Calu3 (cell line): ENCODE data around the gene CFAP61. TPM values are rescaled to one million over a fixed set of nuclear protein-coding genes. Genes with fewer than 3 reads are reported as not detected.

Experiments
- BruUV-seq: library from RNA; stranded (reverse); fragments of 400-500 nt; replicated peaks from 2 replicates; lab custom pipeline; 2021; lab: Mats Ljungman, UMichigan
- CTCF ChIA-PET: fragments of 300-600 bp; sonication (Branson Sonifier 250); formaldehyde crosslinking; loops from one replicate; lab custom pipeline; 2022; ENCODE audit warnings: antibody characterized with exemption; lab: Charles Lee
- DNase-seq: peaks from one replicate; pipeline ENCODE4 v3.0.0; 2022
- H3K27ac Mint-ChIP-seq: one replicate; pipeline ENCODE4 v1.8.0; 2022; ENCODE audit warnings: mixed read lengths; ENCODE audit not compliant: unreplicated experiment
- H3K27me3 Mint-ChIP-seq: one replicate; pipeline ENCODE4 v1.8.0; 2022; ENCODE audit warnings: mixed read lengths; ENCODE audit not compliant: unreplicated experiment
- H3K36me3 Mint-ChIP-seq: one replicate; pipeline ENCODE4 v1.8.0; 2022; ENCODE audit warnings: mild to moderate bottlenecking, moderate library complexity, mixed read lengths; ENCODE audit not compliant: insufficient read depth, unreplicated experiment
- H3K4me1 Mint-ChIP-seq: one replicate; pipeline ENCODE4 v1.8.0; 2022; ENCODE audit warnings: mild to moderate bottlenecking, low read depth, mixed read lengths; ENCODE audit not compliant: unreplicated experiment
- H3K4me3 Mint-ChIP-seq: one replicate; pipeline ENCODE4 v1.8.0; 2022; ENCODE audit warnings: mild to moderate bottlenecking, low read depth, moderate library complexity, mixed read lengths; ENCODE audit not compliant: unreplicated experiment
- H3K9me3 Mint-ChIP-seq: one replicate; pipeline ENCODE4 v1.8.0; 2022; ENCODE audit warnings: low read depth, mixed read lengths; ENCODE audit not compliant: unreplicated experiment
- CTCF ChIP-seq: fragments of 200-600 bp; IDR thresholded peaks from one replicate; pipeline ENCODE4 v1.8.0; 2022; ENCODE audit warnings: antibody characterized with exemption; ENCODE audit not compliant: unreplicated experiment
- intact Hi-C: fragments of 100-400 bp; cut with micrococcal nuclease; formaldehyde crosslinking; loops from one replicate; pipeline ENCODE4 v1.10.0; 2022; ENCODE audit not compliant: unreplicated experiment
- total RNA-seq: library from RNA; stranded (reverse); gene quantifications from 2 replicates; pipeline ENCODE4 v1.2.3, GENCODE V29; 2022

Gene CFAP61
- total RNA-seq, 1 experiment from 2014 or later, result not detected

GRCh38 chr20:20406306-20406705, 354.0 kb downstream of the CFAP61 start:
- TF ChIP-seq CTCF, result no peak
- Mint-ChIP-seq H3K27me3 (no peaks in the 10 kb centered on the region), H3K4me1 (no peaks in the 10 kb centered on the region), H3K9me3 (no peaks in the 10 kb centered on the region), H3K4me3 (no peak overlapping the region), H3K27ac (no peak overlapping the region), H3K36me3 (no peaks in the 10 kb centered on the region)
- no peak for DNase-seq
- CTCF ChIA-PET, result no interaction called here
- no TSS peak for BruUV-seq
- intact Hi-C loops, result no loop called here

GRCh38 chr20:20407891-20408805, 355.8 kb downstream of the CFAP61 start:
- H3K27me3 Mint-ChIP-seq, result no peaks in the 10 kb centered on the region
- intact Hi-C loops, result no loop called here
- no peak overlapping the region for H3K4me3 Mint-ChIP-seq
- H3K36me3 Mint-ChIP-seq, result no peaks in the 10 kb centered on the region
- TF ChIP-seq CTCF, result no peak
- BruUV-seq, result no TSS peak
- no peak for DNase-seq
- H3K4me1 Mint-ChIP-seq, result no peaks in the 10 kb centered on the region
- CTCF ChIA-PET, result no interaction called here
- H3K9me3 Mint-ChIP-seq, result no peaks in the 10 kb centered on the region
- no peak overlapping the region for H3K27ac Mint-ChIP-seq

GRCh38 chr20:20409331-20409730, 357.0 kb downstream of the CFAP61 start:
- intact Hi-C loops, result no loop called here
- CTCF ChIA-PET, result no interaction called here
- TF ChIP-seq CTCF, result no peak

More at GRCh38 chr20:20409331-20409730, 357.0 kb downstream of the CFAP61 start:
- no TSS peak for BruUV-seq
- Mint-ChIP-seq H3K9me3 (no peaks in the 10 kb centered on the region), H3K27ac (no peak overlapping the region), H3K4me1 (no peaks in the 10 kb centered on the region), H3K4me3 (no peak overlapping the region), H3K36me3 (no peaks in the 10 kb centered on the region), H3K27me3 (no peaks in the 10 kb centered on the region)
- DNase-seq, result no peak

Other genes with a start within 250 kb of the CFAP61 start
- gene NAA20, start 35.2 kb upstream of the CFAP61 start, total RNA-seq, result 31.0 and 32.4 TPM in 2 replicates
- 5.9 and 6.7 TPM in 2 replicates for gene CRNKL1, start 66 bp upstream of the CFAP61 start, total RNA-seq